SH-SY5Y (cell line): ENCODE data around the gene ANXA2R.

Experiments
- GATA2 ChIP-seq: IDR thresholded peaks from 2 replicates; pipeline ENCODE4 v1.6.1; 2011; ENCODE audit warnings: mild to moderate bottlenecking, low read depth, low read length
- GATA3 ChIP-seq: IDR thresholded peaks from 2 replicates; pipeline ENCODE4 v1.6.1; 2011; ENCODE audit warnings: low read depth, mild to moderate bottlenecking, low read length, moderate library complexity

GRCh38 chr5:43073597-43074546 is 33.8 kb upstream of the ANXA2R start:
- no peak for TF ChIP-seq GATA3
- no peak for TF ChIP-seq GATA2
